Kidney (tissue), 14 donors: ENCODE results near the gene SUCLG1. TPM values are rescaled to one million over a fixed set of nuclear protein-coding genes. Genes with fewer than 3 reads are reported as not detected.

ENCODE experiments used
- DNase-seq, 5 donors: peaks; one replicate each; pipeline ENCODE4 v3.0.0-alpha.2; 2013 to 2020
- FAIRE-seq: peaks from 2 replicates; lab custom pipeline; 2012; peaks lifted over from hg19 to GRCh38; lab: Jason Lieb, UNC
- H3K27ac ChIP-seq, 2 donors: one replicate each; pipeline ENCODE4 v1.7.0; 2013; ENCODE audit warnings: low read depth in 2 of 2, low read length in 2 of 2, inconsistent platforms in 1 of 2
- H3K27me3 ChIP-seq: one replicate; pipeline ENCODE4 v1.7.1; 2013; ENCODE audit warnings: low read length, inconsistent platforms; ENCODE audit not compliant: control insufficient read depth, insufficient read depth
- H3K36me3 ChIP-seq, 3 donors: one replicate each; pipeline versions ENCODE4 v1.7.0 to v1.7.1; 2013; ENCODE audit warnings: low read length in 3 of 3, control low read depth in 1 of 3, inconsistent platforms in 1 of 3; ENCODE audit not compliant: insufficient read depth in 3 of 3, control insufficient read depth in 2 of 3
- H3K4me1 ChIP-seq, 3 donors: one replicate each; pipeline versions ENCODE4 v1.7.0 to v1.7.1; 2013; ENCODE audit warnings: low read length in 3 of 3, inconsistent platforms in 1 of 3, low read depth in 1 of 3; ENCODE audit not compliant: control insufficient read depth in 2 of 3, insufficient read depth in 2 of 3
- H3K4me3 ChIP-seq, 3 donors: one replicate each; pipeline versions ENCODE4 v1.7.0 to v1.8.1; 2013; ENCODE audit warnings: low read length in 3 of 3, control low read depth in 1 of 3, inconsistent platforms in 1 of 3
- H3K9ac ChIP-seq, 3 donors: one replicate each; pipeline versions ENCODE4 v1.7.0 to v1.7.1; 2013; ENCODE audit warnings: low read length in 3 of 3, control low read depth in 1 of 3, inconsistent platforms in 1 of 3
- H3K9me3 ChIP-seq, 3 donors: one replicate each; pipeline versions ENCODE4 v1.7.0 to v1.7.1; 2013; ENCODE audit warnings: low read length in 3 of 3, control low read depth in 1 of 3, inconsistent platforms in 1 of 3; ENCODE audit not compliant: control insufficient read depth in 2 of 3, insufficient read depth in 1 of 3
- intact Hi-C: fragments of 100-400 bp; cut with DNase I; formaldehyde crosslinking; loops from one replicate; pipeline ENCODE4 v1.11.1; 2022
- polyA plus RNA-seq: library from polyadenylated mRNA; stranded (reverse); fragments of 350-450 nt; fragmentation: Illumina TruSeq; extraction: RNeasy Lipid Tissue Mini Kit (QIAGEN cat#74804); gene quantifications from one replicate; pipeline ENCODE4 v1.2.3, GENCODE V29; 2014; ENCODE audit warnings: low read depth, low replicate concordance; ENCODE audit not compliant: insufficient read depth
- total RNA-seq: library from RNA; stranded (reverse); fragmentation: NEBNext Ultra II Directional; extraction: Animal tissue kit (Norgen Biotek cat#: 25700); gene quantifications from one replicate; pipeline ENCODE4 v1.2.1, GENCODE V29; 2021
- TF ChIP-seq, protein P1 (sequence below): IDR thresholded peaks from 3 replicates; pipeline ENCODE4 v1.5.1; 2012; ENCODE audit warnings: mild to moderate bottlenecking, moderate library complexity, borderline replicate concordance; ENCODE audit not compliant: insufficient read depth; ENCODE audit errors: extremely low read depth
- donor health status: control.
- donor health status: control.
- donor health status: control.
- donor health status: control.
- donor health status: control.
- donor health status: DM: yes; HTN: yes; CAD: no.
- donor health status: Normal renal cell carcinoma (clear cell type).

SUCLG1 gene
- total and polyA plus RNA-seq, 2 donors from 2014 or later: 89.6 to 789 TPM

DNA sequence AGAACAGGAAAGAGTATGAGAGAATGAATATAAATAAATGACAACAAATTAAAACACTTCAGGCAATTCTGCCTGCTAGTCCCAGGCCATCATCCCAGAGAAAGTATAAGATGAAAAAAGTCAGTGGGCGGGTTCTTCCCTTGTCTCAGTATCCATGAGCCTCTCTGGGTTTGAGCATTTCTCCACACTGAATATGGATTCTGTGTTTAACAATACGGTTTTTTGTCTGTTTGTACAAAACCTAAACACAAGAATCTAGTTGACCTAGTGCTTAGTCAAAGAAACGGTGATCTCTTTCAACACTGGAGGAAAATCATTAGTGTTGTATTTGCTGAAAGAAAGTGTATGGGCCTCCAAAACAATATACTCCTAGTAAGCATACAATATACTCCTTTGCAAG is 10.0 kb downstream of the SUCLG1 start:
- Histone ChIP-seq H3K9me3 (no peaks in the 10 kb centered on the region), H3K9ac (no peak overlapping the region), H3K36me3 (peaks cover 0 to 2% (median 0%) of the 10 kb centered on the region in 3 donors), H3K4me1 (peaks cover 0 to 15% (median 13%) of the 10 kb centered on the region in 3 donors), H3K27ac (no peak overlapping the region), H3K4me3 (no peak overlapping the region), H3K27me3 (no peaks in the 10 kb centered on the region)
- no peak for FAIRE-seq
- TF ChIP-seq, protein P1, sequence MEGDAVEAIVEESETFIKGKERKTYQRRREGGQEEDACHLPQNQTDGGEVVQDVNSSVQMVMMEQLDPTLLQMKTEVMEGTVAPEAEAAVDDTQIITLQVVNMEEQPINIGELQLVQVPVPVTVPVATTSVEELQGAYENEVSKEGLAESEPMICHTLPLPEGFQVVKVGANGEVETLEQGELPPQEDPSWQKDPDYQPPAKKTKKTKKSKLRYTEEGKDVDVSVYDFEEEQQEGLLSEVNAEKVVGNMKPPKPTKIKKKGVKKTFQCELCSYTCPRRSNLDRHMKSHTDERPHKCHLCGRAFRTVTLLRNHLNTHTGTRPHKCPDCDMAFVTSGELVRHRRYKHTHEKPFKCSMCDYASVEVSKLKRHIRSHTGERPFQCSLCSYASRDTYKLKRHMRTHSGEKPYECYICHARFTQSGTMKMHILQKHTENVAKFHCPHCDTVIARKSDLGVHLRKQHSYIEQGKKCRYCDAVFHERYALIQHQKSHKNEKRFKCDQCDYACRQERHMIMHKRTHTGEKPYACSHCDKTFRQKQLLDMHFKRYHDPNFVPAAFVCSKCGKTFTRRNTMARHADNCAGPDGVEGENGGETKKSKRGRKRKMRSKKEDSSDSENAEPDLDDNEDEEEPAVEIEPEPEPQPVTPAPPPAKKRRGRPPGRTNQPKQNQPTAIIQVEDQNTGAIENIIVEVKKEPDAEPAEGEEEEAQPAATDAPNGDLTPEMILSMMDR: no peak
- no peak for DNase-seq
- intact Hi-C loops: no loop called here

DNA sequence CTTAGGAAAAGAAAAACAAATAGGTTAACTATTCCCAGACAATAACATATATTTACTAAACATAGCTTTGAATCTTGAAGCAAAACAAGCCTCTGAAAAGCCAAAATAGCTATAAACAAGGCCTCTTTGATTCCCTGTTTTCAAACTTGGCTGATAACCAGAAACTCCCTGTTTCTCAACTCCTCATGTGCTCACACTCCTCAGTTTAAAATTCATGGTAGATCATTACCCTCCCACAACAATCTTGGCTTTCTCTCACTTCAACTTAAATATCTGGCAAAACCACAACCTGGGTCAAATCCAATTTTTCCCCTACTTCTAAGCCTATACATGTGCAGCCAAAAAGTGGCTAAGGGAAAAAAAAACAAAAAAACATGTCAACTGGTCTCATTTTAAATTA is 15.6 kb downstream of the SUCLG1 start:
- Histone ChIP-seq H3K4me3 (no peak overlapping the region), H3K27ac (no peak overlapping the region), H3K36me3 (peaks cover 4 to 37% (median 27%) of the 10 kb centered on the region in 3 donors), H3K27me3 (no peaks in the 10 kb centered on the region), H3K9me3 (no peaks in the 10 kb centered on the region), H3K4me1 (peaks cover 0 to 2% (median 0%) of the 10 kb centered on the region in 3 donors), H3K9ac (no peak overlapping the region)
- FAIRE-seq (no peak), DNase-seq (no peak)
- intact Hi-C loops: no loop called here
- TF ChIP-seq, protein P1: no peak

DNA sequence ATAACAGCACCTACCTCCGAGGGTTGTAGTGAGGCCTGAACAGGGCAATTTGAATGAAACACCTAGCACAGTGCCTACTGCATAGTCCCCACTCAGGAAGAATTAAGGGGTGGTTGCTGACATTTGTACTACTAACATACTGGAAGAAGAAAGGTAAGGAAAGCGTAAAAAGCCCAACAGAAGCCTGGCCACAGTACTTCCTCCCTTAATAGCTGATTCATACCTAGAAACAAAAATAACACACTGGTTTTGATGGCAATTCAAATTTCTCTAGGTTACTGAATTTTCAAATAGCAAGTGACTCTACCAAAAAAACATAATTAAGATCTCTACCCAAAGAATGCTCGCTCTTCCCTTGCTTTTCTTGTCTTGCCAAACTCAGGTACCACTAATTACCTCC is 16.2 kb downstream of the SUCLG1 start:
- H3K36me3 ChIP-seq: peaks cover 4 to 43% (median 27%) of the 10 kb centered on the region in 3 donors
- no peak overlapping the region for H3K27ac ChIP-seq
- no peak overlapping the region for H3K9ac ChIP-seq
- intact Hi-C loops: no loop called here
- TF ChIP-seq, protein P1: no peak
- H3K4me3 ChIP-seq: no peak overlapping the region
- H3K27me3 ChIP-seq: no peaks in the 10 kb centered on the region
- DNase-seq (no peak), FAIRE-seq (no peak)
- no peaks in the 10 kb centered on the region for H3K9me3 ChIP-seq
- peaks cover 0 to 2% (median 0%) of the 10 kb centered on the region in 3 donors for H3K4me1 ChIP-seq

DNA sequence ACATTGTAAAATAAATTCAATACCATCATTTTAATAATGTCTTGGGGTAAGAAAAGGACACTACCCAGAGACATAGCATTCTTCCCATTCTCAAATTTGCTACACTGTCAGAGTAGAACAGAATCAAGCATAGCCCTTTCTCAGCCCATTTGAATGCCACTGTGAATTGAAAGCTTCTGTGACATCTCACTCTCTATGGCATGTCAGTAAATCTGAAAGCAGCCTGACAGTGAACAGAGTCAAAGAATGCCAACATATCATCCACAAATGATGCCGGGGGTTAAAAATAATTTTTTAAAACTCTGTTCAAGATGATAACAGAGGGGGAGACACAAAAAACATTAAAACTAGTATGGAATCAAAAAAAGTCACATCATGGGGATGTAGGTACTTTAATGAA is 17.6 kb downstream of the SUCLG1 start:
- FAIRE-seq (no peak), DNase-seq (no peak)
- H3K27me3 ChIP-seq: no peaks in the 10 kb centered on the region
- intact Hi-C loops: no loop called here
- no peak overlapping the region for H3K9ac ChIP-seq
- TF ChIP-seq, protein P1: no peak
- H3K27ac ChIP-seq: no peak overlapping the region
- no peak overlapping the region for H3K4me3 ChIP-seq
- H3K4me1 ChIP-seq: peaks cover 0 to 2% (median 0%) of the 10 kb centered on the region in 3 donors
- no peaks in the 10 kb centered on the region for H3K9me3 ChIP-seq
- peaks cover 4 to 43% (median 27%) of the 10 kb centered on the region in 3 donors for H3K36me3 ChIP-seq
